Measurements from ENCODE around the gene MMP20. TPM values are rescaled to one million over a fixed set of nuclear protein-coding genes. Genes with fewer than 3 reads are reported as not detected.

Gene MMP20
- total and polyA plus RNA-seq, 2 donors from 2014 or later, result not detected

DNA sequence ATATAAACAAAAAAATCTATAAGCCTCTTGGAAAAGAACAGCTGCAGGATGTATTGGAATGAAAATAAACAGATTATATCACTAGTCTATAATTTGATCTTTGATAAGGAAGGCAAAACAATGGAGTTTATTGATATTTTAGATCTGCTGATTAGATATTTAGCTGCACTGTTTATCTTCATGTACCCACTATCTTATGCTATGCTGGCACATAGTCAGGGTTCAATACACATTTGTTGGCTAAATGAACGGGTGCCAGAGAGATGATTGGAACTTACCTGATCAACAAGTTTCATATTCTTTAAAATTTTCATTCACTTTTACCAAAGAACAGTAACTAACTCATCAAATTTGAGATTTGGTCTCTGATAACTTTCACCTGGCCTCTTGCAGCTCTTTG is 26.9 kb downstream of the MMP20 start:
- Histone ChIP-seq H3K27ac (ENCODE audit: low read depth in 2 of 2, low read length in 2 of 2) (no peak overlapping the region), H3K36me3 (ENCODE audit: control insufficient read depth in 2 of 3, insufficient read depth in 3 of 3, low read length in 3 of 3) (no peaks in the 10 kb centered on the region), H3K4me1 (ENCODE audit: control insufficient read depth in 2 of 3, insufficient read depth in 2 of 3, low read depth in 1 of 3, low read length in 3 of 3) (no peaks in the 10 kb centered on the region), H3K4me3 (ENCODE audit: low read length in 3 of 3) (no peak overlapping the region), H3K9me3 (ENCODE audit: control insufficient read depth in 2 of 3, insufficient read depth in 1 of 3, low read length in 3 of 3) (no peaks in the 10 kb centered on the region), H3K27me3 (ENCODE audit: control insufficient read depth, insufficient read depth, low read length) (no peaks in the 10 kb centered on the region), H3K9ac (ENCODE audit: low read length in 3 of 3) (no peak overlapping the region)
- FAIRE-seq (no peak), DNase-seq (no peak)
- TF ChIP-seq, protein P1, sequence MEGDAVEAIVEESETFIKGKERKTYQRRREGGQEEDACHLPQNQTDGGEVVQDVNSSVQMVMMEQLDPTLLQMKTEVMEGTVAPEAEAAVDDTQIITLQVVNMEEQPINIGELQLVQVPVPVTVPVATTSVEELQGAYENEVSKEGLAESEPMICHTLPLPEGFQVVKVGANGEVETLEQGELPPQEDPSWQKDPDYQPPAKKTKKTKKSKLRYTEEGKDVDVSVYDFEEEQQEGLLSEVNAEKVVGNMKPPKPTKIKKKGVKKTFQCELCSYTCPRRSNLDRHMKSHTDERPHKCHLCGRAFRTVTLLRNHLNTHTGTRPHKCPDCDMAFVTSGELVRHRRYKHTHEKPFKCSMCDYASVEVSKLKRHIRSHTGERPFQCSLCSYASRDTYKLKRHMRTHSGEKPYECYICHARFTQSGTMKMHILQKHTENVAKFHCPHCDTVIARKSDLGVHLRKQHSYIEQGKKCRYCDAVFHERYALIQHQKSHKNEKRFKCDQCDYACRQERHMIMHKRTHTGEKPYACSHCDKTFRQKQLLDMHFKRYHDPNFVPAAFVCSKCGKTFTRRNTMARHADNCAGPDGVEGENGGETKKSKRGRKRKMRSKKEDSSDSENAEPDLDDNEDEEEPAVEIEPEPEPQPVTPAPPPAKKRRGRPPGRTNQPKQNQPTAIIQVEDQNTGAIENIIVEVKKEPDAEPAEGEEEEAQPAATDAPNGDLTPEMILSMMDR (IDR thresholded peaks at IDR 0.05; ENCODE audit: borderline replicate concordance, extremely low read depth, insufficient read depth), result no peak
- intact Hi-C loops (cut with DNase I), result no loop called here

DNA sequence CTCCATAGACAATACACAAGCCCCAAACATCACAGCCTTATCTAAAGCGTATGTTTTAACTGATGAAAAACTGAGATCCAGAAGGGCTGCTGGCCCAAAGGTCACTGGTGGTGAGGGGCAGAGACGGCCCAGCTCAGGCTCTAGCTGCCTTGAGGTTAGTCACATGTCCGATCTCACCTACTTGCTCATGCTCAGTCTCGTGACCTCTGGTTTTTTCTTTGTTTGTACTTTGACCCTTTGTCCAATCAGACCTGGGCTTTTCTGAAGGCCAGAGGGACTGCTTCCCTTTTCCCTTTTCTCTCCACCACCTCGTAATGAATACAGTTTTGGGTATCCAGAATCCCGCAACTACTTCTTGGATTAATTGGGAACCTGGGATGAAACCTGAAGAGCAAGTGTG is 28.6 kb downstream of the MMP20 start:
- Histone ChIP-seq H3K4me3 (ENCODE audit: low read length in 3 of 3) (no peak overlapping the region), H3K4me1 (ENCODE audit: control insufficient read depth in 2 of 3, insufficient read depth in 2 of 3, low read depth in 1 of 3, low read length in 3 of 3) (no peaks in the 10 kb centered on the region), H3K36me3 (ENCODE audit: control insufficient read depth in 2 of 3, insufficient read depth in 3 of 3, low read length in 3 of 3) (no peaks in the 10 kb centered on the region), H3K9me3 (ENCODE audit: control insufficient read depth in 2 of 3, insufficient read depth in 1 of 3, low read length in 3 of 3) (no peaks in the 10 kb centered on the region), H3K27me3 (ENCODE audit: control insufficient read depth, insufficient read depth, low read length) (no peaks in the 10 kb centered on the region), H3K9ac (ENCODE audit: low read length in 3 of 3) (no peak overlapping the region), H3K27ac (ENCODE audit: low read depth in 2 of 2, low read length in 2 of 2) (no peak overlapping the region)
- TF ChIP-seq, protein P1 (IDR thresholded peaks at IDR 0.05; ENCODE audit: borderline replicate concordance, extremely low read depth, insufficient read depth), result no peak
- DNase-seq (no peak), FAIRE-seq (no peak)
- intact Hi-C loops (cut with DNase I), result no loop called here

DNA sequence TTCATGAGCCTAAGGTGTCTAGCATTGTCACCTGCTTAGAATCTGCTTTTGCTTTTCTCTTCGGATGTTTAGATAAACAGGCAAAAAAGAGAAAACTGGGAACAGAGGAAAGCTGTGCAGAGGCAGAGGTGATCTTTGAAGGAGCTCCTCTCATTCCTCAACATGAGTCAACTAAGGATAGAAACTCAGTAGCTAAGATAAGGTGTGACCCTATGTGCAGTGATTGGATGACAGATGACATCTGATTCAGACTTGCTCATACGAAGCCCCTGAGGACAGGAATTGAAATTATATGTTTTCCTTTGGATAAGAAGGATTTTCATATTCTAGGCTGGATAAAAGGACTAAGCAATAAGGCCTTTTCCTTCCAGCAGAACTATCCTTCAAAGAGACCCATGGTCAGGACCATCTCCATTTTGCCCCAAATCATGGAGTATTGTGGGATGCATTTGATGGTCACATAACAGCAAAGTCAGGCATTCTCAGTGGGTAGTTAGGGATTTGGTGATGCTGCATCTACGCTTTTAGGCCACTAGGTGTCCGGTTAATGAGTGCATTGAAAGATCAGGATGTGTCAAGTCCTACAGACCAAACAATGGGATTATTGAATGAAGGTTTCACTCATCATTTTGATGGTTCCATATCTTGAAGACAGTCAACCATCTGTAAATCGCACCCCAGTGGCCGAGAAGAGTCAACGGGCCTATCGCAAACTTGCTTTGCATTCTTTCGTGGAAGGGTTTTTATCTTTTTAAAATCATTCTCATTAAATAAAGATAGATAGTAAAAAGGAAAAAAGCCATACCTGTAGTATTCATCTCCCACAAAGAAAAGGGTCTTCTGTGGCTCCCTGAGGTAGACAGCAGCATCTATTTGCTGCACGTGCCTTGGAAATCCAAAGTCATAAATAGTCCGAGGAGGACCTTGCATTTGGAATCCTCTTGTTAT is 32.2 kb downstream of the MMP20 start:
- no peaks in the 10 kb centered on the region for H3K27me3 ChIP-seq (ENCODE audit: control insufficient read depth, insufficient read depth, low read length)
- H3K27ac ChIP-seq (ENCODE audit: low read depth in 2 of 2, low read length in 2 of 2), result no peak overlapping the region
- intact Hi-C loops (cut with DNase I), result no loop called here
- H3K36me3 ChIP-seq (ENCODE audit: control insufficient read depth in 2 of 3, insufficient read depth in 3 of 3, low read length in 3 of 3), result no peaks in the 10 kb centered on the region
- H3K9ac ChIP-seq (ENCODE audit: low read length in 3 of 3), result no peak overlapping the region
- no peak overlapping the region for H3K4me3 ChIP-seq (ENCODE audit: low read length in 3 of 3)
- H3K9me3 ChIP-seq (ENCODE audit: control insufficient read depth in 2 of 3, insufficient read depth in 1 of 3, low read length in 3 of 3), result no peaks in the 10 kb centered on the region
- no peak for FAIRE-seq
- TF ChIP-seq, protein P1 (IDR thresholded peaks at IDR 0.05; ENCODE audit: borderline replicate concordance, extremely low read depth, insufficient read depth), result no peak
- H3K4me1 ChIP-seq (ENCODE audit: control insufficient read depth in 2 of 3, insufficient read depth in 2 of 3, low read depth in 1 of 3, low read length in 3 of 3), result no peaks in the 10 kb centered on the region
- DNase-seq, result no peak

Data from kidney (tissue), 14 donors.